Measurements from ENCODE around the gene TMX4.
"Not testable (repeated sequence)": the region's sequence is repeated elsewhere in the genome, so short reads cannot be mapped to it uniquely, and the experiment has no call there.

Gene TMX4

GRCh38 chr20:7966176-7966575, 53.4 kb downstream of the TMX4 start:
- no peak for DNase-seq

DNA sequence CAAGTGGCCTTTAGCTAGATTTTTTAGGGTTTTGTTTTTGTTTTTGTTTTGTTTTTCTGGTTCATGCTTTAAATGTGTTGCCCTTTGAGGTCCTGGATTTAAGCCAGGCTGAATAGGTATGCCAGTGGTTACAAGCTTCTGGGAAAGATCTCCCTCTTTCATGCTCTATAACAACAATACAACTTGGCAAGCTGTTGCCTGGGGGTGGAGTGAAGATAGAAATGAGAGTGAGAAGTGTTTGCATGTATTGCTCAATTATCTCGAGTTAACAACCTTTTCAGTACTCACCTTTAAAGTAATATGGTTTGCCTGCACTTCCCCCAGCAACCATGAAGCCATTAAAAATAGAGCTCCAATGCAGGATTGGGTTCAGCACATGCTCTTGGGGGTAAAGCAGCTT, 60.1 kb downstream of the TMX4 start:
- DNase-seq: no peak

GRCh38 chr20:7956561-7956960, 63.0 kb downstream of the TMX4 start:
- not testable (repeated sequence) for DNase-seq

- no peak for DNase-seq
Observed at GRCh38 chr20:7950387-7950786, 69.2 kb downstream of the TMX4 start.

DNA sequence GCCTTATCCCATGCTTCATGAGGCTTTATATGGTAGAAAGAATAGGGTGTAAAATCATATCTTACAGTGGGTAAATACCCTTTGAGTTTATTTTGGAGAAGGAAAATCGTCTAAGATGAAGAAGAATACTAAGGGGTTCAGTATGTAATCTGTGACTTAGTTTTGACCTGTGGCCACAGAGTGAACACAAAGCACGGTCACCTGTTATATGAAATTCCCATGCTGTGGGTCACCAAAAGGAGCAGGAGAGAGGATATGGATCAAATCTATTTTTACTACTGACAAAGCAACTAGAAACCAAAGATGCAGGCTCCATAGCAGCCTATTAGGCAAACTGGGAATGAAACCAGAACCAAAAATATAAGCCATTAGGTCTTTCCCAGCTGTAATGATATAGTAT, 75.7 kb downstream of the TMX4 start:
- DNase-seq: no peak

GRCh38 chr20:7940341-7940740, 79.2 kb downstream of the TMX4 start, which contains the start of gene HAO1:
HAO1 (minus strand) TSS chr20:7940458; CDS start chr20:7940422, 36 bp downstream.
- DNase-seq: no peak

- no peak for DNase-seq
Observed at GRCh38 chr20:7939663-7940062, 79.9 kb downstream of the TMX4 start.

DNA sequence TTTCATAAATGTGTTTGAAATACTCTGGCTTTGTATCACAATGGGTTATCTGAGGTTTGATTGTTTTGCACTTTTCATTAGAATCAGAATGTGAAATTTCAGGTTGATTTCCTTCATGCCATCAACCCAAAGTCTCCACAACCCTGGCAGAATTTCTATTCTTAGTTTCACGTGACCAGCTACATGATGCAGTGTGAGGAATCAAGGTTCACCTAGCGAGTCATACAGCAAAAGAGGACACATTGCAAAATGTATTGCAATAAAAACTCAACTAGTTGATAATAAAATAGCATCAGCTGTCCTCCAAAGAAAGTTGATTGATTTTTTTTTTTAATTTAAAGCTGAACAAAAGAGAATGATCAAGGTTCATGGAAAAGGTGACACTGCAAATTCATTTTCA, 81.5 kb downstream of the TMX4 start:
- no peak for DNase-seq

GRCh38 chr20:7937328-7937727, 82.2 kb downstream of the TMX4 start:
- DNase-seq: no peak

DNA sequence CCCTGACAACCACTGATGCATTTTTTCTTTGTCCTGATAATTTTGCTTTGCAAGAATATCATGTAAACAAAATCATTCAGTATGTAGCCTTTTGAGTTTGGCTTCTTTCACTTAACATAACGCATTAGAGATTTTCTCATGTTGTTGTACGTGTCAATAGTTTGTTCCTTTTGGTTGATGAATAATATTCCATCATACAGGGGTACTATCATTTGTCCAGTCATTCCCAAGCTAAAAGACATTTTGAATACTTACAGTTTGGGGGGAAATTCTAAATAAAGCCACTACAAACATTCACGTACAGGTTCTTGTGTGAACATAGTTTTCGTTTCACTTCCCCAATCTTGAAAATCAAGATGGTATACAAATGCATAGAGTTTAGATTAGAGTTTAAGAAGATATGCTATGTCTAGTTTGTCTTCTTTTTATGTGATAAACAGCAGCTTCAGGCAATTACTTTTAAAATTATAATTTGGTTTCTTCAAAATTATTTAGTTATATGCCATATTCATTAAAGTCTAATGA, 84.5 kb downstream of the TMX4 start:
- DNase-seq: no peak

- no peak for DNase-seq
Observed at GRCh38 chr20:7933346-7933745, 86.2 kb downstream of the TMX4 start.

DNA sequence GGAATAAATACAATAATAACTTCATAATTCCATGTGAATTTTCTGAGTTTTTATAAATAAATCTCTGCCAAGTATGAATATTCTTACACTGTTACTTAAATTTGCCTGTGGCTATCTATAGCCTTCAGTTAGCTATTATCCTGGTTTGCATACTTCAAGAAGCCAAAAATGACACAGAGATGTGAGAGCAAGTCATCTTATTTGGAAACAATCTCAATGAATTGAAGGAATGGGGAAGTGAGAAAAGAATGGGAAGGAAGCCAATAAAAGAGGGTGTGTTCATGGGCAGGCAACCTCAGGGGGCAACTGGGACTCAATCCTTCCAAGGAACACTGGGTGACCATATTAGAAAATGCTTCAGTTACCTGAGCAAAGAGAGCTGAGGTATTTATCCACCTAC, 89.2 kb downstream of the TMX4 start:
- DNase-seq: no peak
